ENCODE results near the gene CASP10. TPM values are rescaled to one million over a fixed set of nuclear protein-coding genes. Genes with fewer than 3 reads are reported as not detected.
A peak's percentile ranks its signal among the peaks of the same experiment; 100 is the strongest.

The CASP10 gene
- total and polyA plus RNA-seq, 2 of the 4 experiments (the other 2 are of a cell fraction) = 0.12 to 0.90 TPM

GRCh38 chr2:201255408-201256033 lies 72.6 kb downstream of the CASP10 start:
- 100% methylated on average over 1 of the region's 3 CpGs; no CpG with 5 or more reads in 1 of the 2 experiments for WGBS, 2 experiments (ENCODE audit: extremely low coverage in 2 of 2, insufficient read length in 1 of 2)
- no peak for TF ChIP-seq RFX5 (IDR thresholded peaks at IDR 0.05; ENCODE audit: low read depth, low read length)
- TF ChIP-seq CEBPB (IDR thresholded peaks at IDR 0.05; ENCODE audit: low read depth, low read length) = peak; percentile 64
- TF ChIP-seq SMC3 (IDR thresholded peaks at IDR 0.05; ENCODE audit: low read depth, low read length) = no peak
- no peak for TF ChIP-seq BHLHE40 (IDR thresholded peaks at IDR 0.05; ENCODE audit: low read depth, low read length)
- no peak for TF ChIP-seq FOS (IDR thresholded peaks at IDR 0.05; ENCODE audit: low read depth, low read length)
- no peak for TF ChIP-seq POLR2A (IDR thresholded peaks at IDR 0.05; ENCODE audit: low read depth, low read length)
- H2AK5ac ChIP-seq (ENCODE audit: low read depth, low read length) = peak overlapping the region; percentile 8; the same call in 1 of the 2 replicates
- ATAC-seq (ENCODE audit: low read depth) = no peak
- H3K36me3 ChIP-seq (ENCODE audit: control insufficient read depth, insufficient read depth, low read length) = no peaks in the 10 kb centered on the region
- H3K9ac ChIP-seq (ENCODE audit: low read depth, low read length) = no peak overlapping the region
- no peak for DNase-seq
- BruUV-seq (replicated peaks) = no TSS peak
- 0 out of 2 replicates have a peak overlapping the region, but pooled peaks have one; percentile 8 for H2BK120ac ChIP-seq (ENCODE audit: low read depth, low read length)
- H2BK15ac ChIP-seq (ENCODE audit: low read depth, low read length) = no peak overlapping the region
- H2BK20ac ChIP-seq (ENCODE audit: low read depth, low read length) = 0 out of 2 replicates have a peak overlapping the region, but pooled peaks have one; percentile 39
- H3K4me1 ChIP-seq (ENCODE audit: control insufficient read depth, insufficient read depth, low read length) = peaks cover 9% of the 10 kb centered on the region; the same call in 1 of the 2 replicates
- peak overlapping the region; percentile 29; the same call in 1 of the 2 replicates for H3K4ac ChIP-seq (ENCODE audit: low read depth, low read length)
- H3K9me3 ChIP-seq (ENCODE audit: control insufficient read depth, insufficient read depth, low read length) = peaks cover under 1% of the 10 kb centered on the region; the same call in 1 of the 2 replicates
- no peak overlapping the region for H3K27ac ChIP-seq (ENCODE audit: insufficient read depth, low read length)
- peak overlapping the region; percentile 51 for H2AFZ ChIP-seq (replicated peaks; ENCODE audit: low read length, poor library complexity)
- H4K8ac ChIP-seq (ENCODE audit: low read depth in 2 of 2, low read length in 2 of 2) = peak overlapping the region in 1 of 2 experiments; percentile 19; a peak in 2 of 4 replicates
- no peak overlapping the region for H2BK5ac ChIP-seq (ENCODE audit: low read depth, low read length, poor library complexity, severe bottlenecking)
- H3K27me3 ChIP-seq (ENCODE audit: control insufficient read depth, insufficient read depth, low read length) = no peaks in the 10 kb centered on the region
- no peak overlapping the region for H3K4me3 ChIP-seq (ENCODE audit: insufficient read depth, low read depth, low read length)
- ChIA-PET POLR2A (ENCODE audit: unreplicated experiment) (no interaction called here), CTCF (interaction anchor here (0.5 to 1.3 kb wide), 2 partner anchors 11 to 18 kb away, joined by 3 to 4 read pairs; no protein-coding TSS in a partner anchor)
- H3K56ac ChIP-seq (ENCODE audit: extremely low read depth, insufficient read depth, low read length) = no peak overlapping the region; the same call in 1 of the 2 replicates
- H4K5ac ChIP-seq (ENCODE audit: low read depth, low read length) = no peak overlapping the region
- H3K18ac ChIP-seq (ENCODE audit: low read depth, low read length) = no peak overlapping the region
- H4K20me1 ChIP-seq (ENCODE audit: insufficient read depth, low read length) = no peaks in the 10 kb centered on the region
- peaks cover 12% of the 10 kb centered on the region for H3K9me1 ChIP-seq (ENCODE audit: insufficient read depth, low read length)
- peak overlapping the region; percentile 46; the same call in 1 of the 2 replicates for H4K91ac ChIP-seq (ENCODE audit: insufficient read depth, low read depth, low read length)
- H3K14ac ChIP-seq (replicated peaks; ENCODE audit: low read depth, low read length) = no peak overlapping the region; the same call in 1 of the 2 replicates
- H3K23ac ChIP-seq (ENCODE audit: low read depth, low read length) = no peak overlapping the region
- in situ Hi-C loops (cut with MboI; ENCODE audit: low sequenced_read_pairs) = no loop called here
- no peak overlapping the region for H2AK9ac ChIP-seq (replicated peaks; ENCODE audit: low read depth, low read length, poor library complexity)
- dilution Hi-C loops (cut with HindIII; ENCODE audit: low sequenced_read_pairs, unreplicated experiment) = no loop called here
- no peak overlapping the region for H3K4me2 ChIP-seq (ENCODE audit: low read depth, low read length)
- intact Hi-C loops (cut with micrococcal nuclease) = loop anchor here (5.0 kb wide), 1 partner anchor 97 kb away; no protein-coding TSS in a partner anchor
- H3K79me1 ChIP-seq (ENCODE audit: low read depth in 1 of 2, low read length in 2 of 2) = peaks cover 11 to 25% of the 10 kb centered on the region in 2 experiments; a peak in 3 of 4 replicates

All from IMR-90 (cell line).